Kidney (tissue), 14 donors: ENCODE results near the gene CAMK4. TPM values are rescaled to one million over a fixed set of nuclear protein-coding genes. Genes with fewer than 3 reads are reported as not detected.

Source experiments
- DNase-seq, 5 donors: peaks; one replicate each; pipeline ENCODE4 v3.0.0-alpha.2; 2013 to 2020
- FAIRE-seq: peaks from 2 replicates; lab custom pipeline; 2012; peaks lifted over from hg19 to GRCh38; lab: Jason Lieb, UNC
- H3K27ac ChIP-seq, 2 donors: one replicate each; pipeline ENCODE4 v1.7.0; 2013; ENCODE audit warnings: low read depth in 2 of 2, low read length in 2 of 2, inconsistent platforms in 1 of 2
- H3K27me3 ChIP-seq: one replicate; pipeline ENCODE4 v1.7.1; 2013; ENCODE audit warnings: low read length, inconsistent platforms; ENCODE audit not compliant: control insufficient read depth, insufficient read depth
- H3K36me3 ChIP-seq, 3 donors: one replicate each; pipeline versions ENCODE4 v1.7.0 to v1.7.1; 2013; ENCODE audit warnings: low read length in 3 of 3, control low read depth in 1 of 3, inconsistent platforms in 1 of 3; ENCODE audit not compliant: insufficient read depth in 3 of 3, control insufficient read depth in 2 of 3
- H3K4me1 ChIP-seq, 3 donors: one replicate each; pipeline versions ENCODE4 v1.7.0 to v1.7.1; 2013; ENCODE audit warnings: low read length in 3 of 3, inconsistent platforms in 1 of 3, low read depth in 1 of 3; ENCODE audit not compliant: control insufficient read depth in 2 of 3, insufficient read depth in 2 of 3
- H3K4me3 ChIP-seq, 3 donors: one replicate each; pipeline versions ENCODE4 v1.7.0 to v1.8.1; 2013; ENCODE audit warnings: low read length in 3 of 3, control low read depth in 1 of 3, inconsistent platforms in 1 of 3
- H3K9ac ChIP-seq, 3 donors: one replicate each; pipeline versions ENCODE4 v1.7.0 to v1.7.1; 2013; ENCODE audit warnings: low read length in 3 of 3, control low read depth in 1 of 3, inconsistent platforms in 1 of 3
- H3K9me3 ChIP-seq, 3 donors: one replicate each; pipeline versions ENCODE4 v1.7.0 to v1.7.1; 2013; ENCODE audit warnings: low read length in 3 of 3, control low read depth in 1 of 3, inconsistent platforms in 1 of 3; ENCODE audit not compliant: control insufficient read depth in 2 of 3, insufficient read depth in 1 of 3
- intact Hi-C: fragments of 100-400 bp; cut with DNase I; formaldehyde crosslinking; loops from one replicate; pipeline ENCODE4 v1.11.1; 2022
- polyA plus RNA-seq: library from polyadenylated mRNA; stranded (reverse); fragments of 350-450 nt; fragmentation: Illumina TruSeq; extraction: RNeasy Lipid Tissue Mini Kit (QIAGEN cat#74804); gene quantifications from one replicate; pipeline ENCODE4 v1.2.3, GENCODE V29; 2014; ENCODE audit warnings: low read depth, low replicate concordance; ENCODE audit not compliant: insufficient read depth
- total RNA-seq: library from RNA; stranded (reverse); fragmentation: NEBNext Ultra II Directional; extraction: Animal tissue kit (Norgen Biotek cat#: 25700); gene quantifications from one replicate; pipeline ENCODE4 v1.2.1, GENCODE V29; 2021
- TF ChIP-seq, protein P1 (sequence below): IDR thresholded peaks from 3 replicates; pipeline ENCODE4 v1.5.1; 2012; ENCODE audit warnings: mild to moderate bottlenecking, moderate library complexity, borderline replicate concordance; ENCODE audit not compliant: insufficient read depth; ENCODE audit errors: extremely low read depth
- donor health status: control.
- donor health status: control.
- donor health status: control.
- donor health status: control.
- donor health status: control.
- donor health status: DM: yes; HTN: yes; CAD: no.
- donor health status: Normal renal cell carcinoma (clear cell type).

CAMK4 gene
- total and polyA plus RNA-seq, 2 donors from 2014 or later: 0.37 to 4.7 TPM

DNA sequence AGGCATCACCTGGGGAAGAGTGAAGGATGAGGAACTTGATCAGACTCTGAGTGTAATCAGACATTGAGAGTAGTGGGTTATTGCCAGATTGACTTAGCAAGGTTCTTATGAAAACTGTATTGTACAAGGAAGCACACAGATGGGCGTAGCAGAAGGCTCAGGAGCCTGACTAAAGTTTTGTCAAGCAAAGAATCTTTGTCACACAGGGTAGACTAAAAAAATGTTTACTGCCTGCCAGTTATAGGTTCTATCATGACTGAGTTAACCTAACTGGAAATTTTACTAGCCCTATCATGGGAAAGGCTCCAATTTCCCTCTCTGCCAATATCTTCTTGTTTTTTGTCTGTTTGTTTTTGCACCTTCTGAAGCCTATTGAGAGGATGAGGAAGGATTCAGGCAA is 19.1 kb downstream of the CAMK4 start:
- DNase-seq: no peak
- Histone ChIP-seq H3K4me1 (no peaks in the 10 kb centered on the region), H3K9me3 (no peaks in the 10 kb centered on the region), H3K27me3 (no peaks in the 10 kb centered on the region), H3K36me3 (no peaks in the 10 kb centered on the region), H3K27ac (no peak overlapping the region), H3K9ac (no peak overlapping the region), H3K4me3 (no peak overlapping the region)
- TF ChIP-seq, protein P1, sequence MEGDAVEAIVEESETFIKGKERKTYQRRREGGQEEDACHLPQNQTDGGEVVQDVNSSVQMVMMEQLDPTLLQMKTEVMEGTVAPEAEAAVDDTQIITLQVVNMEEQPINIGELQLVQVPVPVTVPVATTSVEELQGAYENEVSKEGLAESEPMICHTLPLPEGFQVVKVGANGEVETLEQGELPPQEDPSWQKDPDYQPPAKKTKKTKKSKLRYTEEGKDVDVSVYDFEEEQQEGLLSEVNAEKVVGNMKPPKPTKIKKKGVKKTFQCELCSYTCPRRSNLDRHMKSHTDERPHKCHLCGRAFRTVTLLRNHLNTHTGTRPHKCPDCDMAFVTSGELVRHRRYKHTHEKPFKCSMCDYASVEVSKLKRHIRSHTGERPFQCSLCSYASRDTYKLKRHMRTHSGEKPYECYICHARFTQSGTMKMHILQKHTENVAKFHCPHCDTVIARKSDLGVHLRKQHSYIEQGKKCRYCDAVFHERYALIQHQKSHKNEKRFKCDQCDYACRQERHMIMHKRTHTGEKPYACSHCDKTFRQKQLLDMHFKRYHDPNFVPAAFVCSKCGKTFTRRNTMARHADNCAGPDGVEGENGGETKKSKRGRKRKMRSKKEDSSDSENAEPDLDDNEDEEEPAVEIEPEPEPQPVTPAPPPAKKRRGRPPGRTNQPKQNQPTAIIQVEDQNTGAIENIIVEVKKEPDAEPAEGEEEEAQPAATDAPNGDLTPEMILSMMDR: no peak
- FAIRE-seq: no peak
- intact Hi-C loops: no loop called here

DNA sequence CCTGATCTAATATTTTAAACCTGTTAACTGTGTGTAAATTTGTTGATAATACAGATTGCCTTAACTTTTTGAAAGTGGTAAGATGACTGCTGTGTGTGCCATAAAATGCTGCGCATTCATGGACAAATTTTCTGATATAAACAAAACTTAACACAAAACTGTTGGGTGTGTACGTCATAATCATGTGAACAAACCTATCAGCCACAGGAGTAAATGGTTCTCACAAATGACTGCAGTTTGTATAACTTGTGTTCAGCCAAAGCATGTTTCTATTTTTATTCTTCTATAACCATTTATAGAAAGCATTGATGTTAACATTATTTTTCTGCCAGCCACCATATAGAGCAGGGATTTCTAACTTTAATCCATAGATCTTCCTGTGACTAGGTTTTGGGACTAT is 21.5 kb downstream of the CAMK4 start:
- FAIRE-seq: no peak
- no peaks in the 10 kb centered on the region for H3K9me3 ChIP-seq
- H3K4me1 ChIP-seq: no peaks in the 10 kb centered on the region
- H3K27me3 ChIP-seq: no peaks in the 10 kb centered on the region
- intact Hi-C loops: no loop called here
- H3K27ac ChIP-seq: no peak overlapping the region
- H3K4me3 ChIP-seq: no peak overlapping the region
- no peak overlapping the region for H3K9ac ChIP-seq
- DNase-seq: no peak
- TF ChIP-seq, protein P1: no peak
- H3K36me3 ChIP-seq: no peaks in the 10 kb centered on the region

DNA sequence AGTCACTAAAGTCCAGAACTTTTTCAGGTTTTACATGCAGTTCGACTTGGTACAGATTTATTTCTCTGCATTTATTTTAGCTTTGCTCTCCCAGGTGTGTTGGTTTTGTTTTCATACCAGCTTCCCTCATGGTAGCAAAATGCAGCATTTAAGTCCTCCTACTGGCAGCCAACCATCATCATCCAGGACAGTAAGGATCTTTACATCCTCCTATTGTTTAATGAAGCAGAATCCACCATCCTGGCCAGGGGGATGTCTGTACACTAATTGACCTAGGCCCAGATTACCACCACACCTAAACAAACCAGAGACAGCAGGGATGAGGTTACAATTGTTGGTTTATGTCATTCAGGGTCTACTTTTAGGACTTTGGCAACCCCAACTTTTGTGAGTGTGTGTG is 22.3 kb downstream of the CAMK4 start:
- no peaks in the 10 kb centered on the region for H3K9me3 ChIP-seq
- H3K4me1 ChIP-seq: no peaks in the 10 kb centered on the region
- H3K36me3 ChIP-seq: no peaks in the 10 kb centered on the region
- FAIRE-seq: no peak
- no peak for DNase-seq
- no peak overlapping the region for H3K4me3 ChIP-seq
- intact Hi-C loops: no loop called here
- TF ChIP-seq, protein P1: no peak
- no peak overlapping the region for H3K9ac ChIP-seq
- H3K27me3 ChIP-seq: no peaks in the 10 kb centered on the region
- no peak overlapping the region for H3K27ac ChIP-seq

DNA sequence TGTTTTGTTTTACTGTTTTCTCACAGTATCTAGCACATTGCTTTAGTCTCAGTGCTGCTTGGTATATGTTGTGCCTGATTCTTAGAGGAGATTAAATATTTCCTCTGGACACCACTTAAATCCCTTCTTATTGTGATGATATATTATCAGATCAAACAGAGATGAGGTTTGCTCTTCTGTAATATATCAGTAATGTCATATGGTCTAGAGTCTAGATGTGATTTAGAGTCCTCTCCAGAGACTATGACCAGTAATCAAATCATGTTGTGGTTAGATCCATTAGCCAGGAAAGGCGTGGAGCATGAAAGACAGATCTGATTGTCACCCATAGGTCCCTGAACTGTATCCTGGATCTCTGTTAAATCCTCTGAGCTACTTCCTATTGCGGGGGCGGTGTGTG is 24.4 kb downstream of the CAMK4 start:
- TF ChIP-seq, protein P1: no peak
- no peak overlapping the region for H3K4me3 ChIP-seq
- FAIRE-seq: no peak
- H3K4me1 ChIP-seq: no peaks in the 10 kb centered on the region
- H3K27me3 ChIP-seq: no peaks in the 10 kb centered on the region
- H3K27ac ChIP-seq: no peak overlapping the region
- intact Hi-C loops: no loop called here
- no peak overlapping the region for H3K9ac ChIP-seq
- no peak for DNase-seq
- H3K36me3 ChIP-seq: no peaks in the 10 kb centered on the region
- no peaks in the 10 kb centered on the region for H3K9me3 ChIP-seq
